ENCODE data around the gene RPE.

RPE gene

DNA sequence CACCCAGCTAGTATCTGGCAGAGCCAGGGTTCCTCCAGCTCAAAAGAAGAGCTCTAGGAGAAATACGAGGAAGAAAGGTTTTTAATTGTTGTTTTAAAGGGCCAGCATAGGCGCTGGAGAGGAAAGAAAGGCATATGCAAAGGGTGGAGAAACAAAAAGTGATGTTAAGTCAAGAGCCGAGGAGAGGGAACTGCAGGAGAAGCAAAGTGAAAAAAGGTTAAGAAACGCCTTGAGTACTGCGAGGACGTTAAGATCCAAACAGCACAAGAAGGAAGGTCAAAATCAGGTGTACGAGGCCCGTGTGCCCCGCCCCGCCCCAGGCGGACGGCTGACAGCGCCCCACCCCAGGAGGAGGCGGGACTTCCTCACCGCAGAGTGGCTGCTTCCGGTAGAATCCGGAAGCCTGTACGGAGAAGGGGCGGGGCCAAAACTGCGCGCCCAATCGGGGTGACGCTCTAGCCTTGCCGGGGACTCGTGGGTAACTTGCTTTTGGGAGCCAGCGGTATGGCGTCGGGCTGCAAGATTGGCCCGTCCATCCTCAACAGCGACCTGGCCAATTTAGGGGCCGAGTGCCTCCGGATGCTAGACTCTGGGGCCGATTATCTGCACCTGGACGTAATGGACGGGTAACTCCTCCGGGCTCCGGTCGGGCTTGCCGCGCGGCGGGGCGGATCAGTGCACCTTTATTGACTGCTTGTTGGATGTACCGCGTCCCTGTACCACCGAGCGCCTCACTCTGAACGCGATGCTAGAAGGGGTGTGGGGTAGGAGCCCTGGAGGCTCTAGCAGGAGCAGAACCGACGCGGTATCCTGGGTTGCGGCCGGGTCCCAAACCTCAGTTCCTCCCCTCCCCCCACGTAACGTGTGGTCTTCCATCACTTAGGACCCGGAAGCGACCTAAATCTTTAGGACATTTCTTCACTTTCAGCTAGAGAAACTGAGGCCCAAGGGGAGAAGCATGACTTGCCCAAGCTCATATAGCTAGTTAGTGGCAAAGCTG lies at the start of gene RPE:
RPE (plus strand) TSS at position 481 of the 1,000 bp plus-strand sequence; CDS start at position 505, 24 bp downstream.
- DNase-seq (ENCODE audit: low read depth) = peak; percentile 73
- TF ChIP-seq, protein P1, sequence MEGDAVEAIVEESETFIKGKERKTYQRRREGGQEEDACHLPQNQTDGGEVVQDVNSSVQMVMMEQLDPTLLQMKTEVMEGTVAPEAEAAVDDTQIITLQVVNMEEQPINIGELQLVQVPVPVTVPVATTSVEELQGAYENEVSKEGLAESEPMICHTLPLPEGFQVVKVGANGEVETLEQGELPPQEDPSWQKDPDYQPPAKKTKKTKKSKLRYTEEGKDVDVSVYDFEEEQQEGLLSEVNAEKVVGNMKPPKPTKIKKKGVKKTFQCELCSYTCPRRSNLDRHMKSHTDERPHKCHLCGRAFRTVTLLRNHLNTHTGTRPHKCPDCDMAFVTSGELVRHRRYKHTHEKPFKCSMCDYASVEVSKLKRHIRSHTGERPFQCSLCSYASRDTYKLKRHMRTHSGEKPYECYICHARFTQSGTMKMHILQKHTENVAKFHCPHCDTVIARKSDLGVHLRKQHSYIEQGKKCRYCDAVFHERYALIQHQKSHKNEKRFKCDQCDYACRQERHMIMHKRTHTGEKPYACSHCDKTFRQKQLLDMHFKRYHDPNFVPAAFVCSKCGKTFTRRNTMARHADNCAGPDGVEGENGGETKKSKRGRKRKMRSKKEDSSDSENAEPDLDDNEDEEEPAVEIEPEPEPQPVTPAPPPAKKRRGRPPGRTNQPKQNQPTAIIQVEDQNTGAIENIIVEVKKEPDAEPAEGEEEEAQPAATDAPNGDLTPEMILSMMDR (IDR thresholded peaks at IDR 0.05; ENCODE audit: control insufficient read depth, extremely low read depth, insufficient read depth) = no peak

DNA sequence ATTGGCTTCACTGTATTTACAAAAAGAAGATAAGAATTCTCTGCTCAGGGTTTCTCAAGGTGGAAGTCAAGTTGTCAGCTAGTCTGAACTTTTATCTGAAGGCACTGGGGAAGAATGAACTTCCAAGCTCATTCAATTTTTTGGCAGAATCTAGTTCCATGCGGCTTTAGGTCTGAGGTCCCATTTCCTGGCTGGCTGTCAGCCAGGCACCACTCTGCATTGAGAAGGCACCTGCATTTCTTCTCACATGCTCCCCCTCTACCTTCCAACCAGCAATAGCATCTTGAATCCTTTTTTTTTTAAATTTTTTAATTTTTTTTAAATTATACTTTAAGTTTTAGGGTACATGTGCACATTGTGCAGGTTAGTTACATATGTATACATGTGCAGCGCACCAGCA lies 46.2 kb upstream of the RPE start:
- TF ChIP-seq, protein P1 (IDR thresholded peaks at IDR 0.05; ENCODE audit: control insufficient read depth, extremely low read depth, insufficient read depth) = no peak
- no peak for DNase-seq (ENCODE audit: low read depth)

More for the DNA sequence above, at the start of gene RPE:
- H3K4me3 ChIP-seq (ENCODE audit: low read depth, low read length) = peak within 1 kb of the TSS; percentile 98

DNA sequence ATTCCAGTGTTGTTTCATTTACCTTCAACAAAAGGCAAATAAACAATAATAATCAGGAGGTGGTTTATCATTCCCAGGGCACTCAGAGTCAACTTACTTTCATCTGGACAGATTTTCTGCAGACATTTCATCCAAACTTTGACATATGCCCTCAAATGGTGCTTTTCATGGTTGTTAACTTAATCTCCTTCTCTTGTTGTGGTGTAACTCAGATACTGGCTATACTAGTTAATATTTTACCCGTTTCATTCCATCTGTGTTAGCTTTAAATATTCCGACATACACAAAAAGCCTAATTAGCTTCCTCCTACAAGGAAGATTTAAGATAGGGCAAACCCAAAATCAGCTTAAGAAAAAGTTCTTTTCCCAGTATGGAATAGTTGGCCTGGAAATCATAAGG lies 44.4 kb upstream of the RPE start:
- no peak overlapping the region for H3K4me3 ChIP-seq (ENCODE audit: low read depth, low read length)
- TF ChIP-seq, protein P1 (IDR thresholded peaks at IDR 0.05; ENCODE audit: control insufficient read depth, extremely low read depth, insufficient read depth) = no peak
- DNase-seq (ENCODE audit: low read depth) = no peak

More for the DNA sequence above, 46.2 kb upstream of the RPE start:
- no peak overlapping the region for H3K4me3 ChIP-seq (ENCODE audit: low read depth, low read length)

DNA sequence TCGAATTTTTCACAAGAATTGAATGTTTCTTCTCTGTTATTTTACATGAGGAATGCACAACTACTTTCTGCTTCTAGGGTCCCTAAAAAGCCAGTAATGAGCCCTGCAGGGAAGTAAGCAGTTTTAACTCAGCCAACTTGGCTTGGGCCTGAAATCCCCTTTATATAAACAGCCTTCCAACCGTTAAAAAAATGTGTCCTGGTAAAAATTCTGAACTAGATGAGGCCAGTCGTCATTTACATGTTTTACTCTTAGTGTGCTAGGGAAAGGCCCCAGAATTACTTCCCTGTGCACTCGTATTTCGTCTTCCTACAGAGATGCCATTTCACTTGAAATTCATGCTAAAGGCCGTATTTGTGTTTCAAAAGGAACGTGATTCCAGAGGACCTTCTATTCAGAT lies 42.4 kb upstream of the RPE start:
- no peak for DNase-seq (ENCODE audit: low read depth)
- TF ChIP-seq, protein P1 (IDR thresholded peaks at IDR 0.05; ENCODE audit: control insufficient read depth, extremely low read depth, insufficient read depth) = no peak
- no peak overlapping the region for H3K4me3 ChIP-seq (ENCODE audit: low read depth, low read length)

DNA sequence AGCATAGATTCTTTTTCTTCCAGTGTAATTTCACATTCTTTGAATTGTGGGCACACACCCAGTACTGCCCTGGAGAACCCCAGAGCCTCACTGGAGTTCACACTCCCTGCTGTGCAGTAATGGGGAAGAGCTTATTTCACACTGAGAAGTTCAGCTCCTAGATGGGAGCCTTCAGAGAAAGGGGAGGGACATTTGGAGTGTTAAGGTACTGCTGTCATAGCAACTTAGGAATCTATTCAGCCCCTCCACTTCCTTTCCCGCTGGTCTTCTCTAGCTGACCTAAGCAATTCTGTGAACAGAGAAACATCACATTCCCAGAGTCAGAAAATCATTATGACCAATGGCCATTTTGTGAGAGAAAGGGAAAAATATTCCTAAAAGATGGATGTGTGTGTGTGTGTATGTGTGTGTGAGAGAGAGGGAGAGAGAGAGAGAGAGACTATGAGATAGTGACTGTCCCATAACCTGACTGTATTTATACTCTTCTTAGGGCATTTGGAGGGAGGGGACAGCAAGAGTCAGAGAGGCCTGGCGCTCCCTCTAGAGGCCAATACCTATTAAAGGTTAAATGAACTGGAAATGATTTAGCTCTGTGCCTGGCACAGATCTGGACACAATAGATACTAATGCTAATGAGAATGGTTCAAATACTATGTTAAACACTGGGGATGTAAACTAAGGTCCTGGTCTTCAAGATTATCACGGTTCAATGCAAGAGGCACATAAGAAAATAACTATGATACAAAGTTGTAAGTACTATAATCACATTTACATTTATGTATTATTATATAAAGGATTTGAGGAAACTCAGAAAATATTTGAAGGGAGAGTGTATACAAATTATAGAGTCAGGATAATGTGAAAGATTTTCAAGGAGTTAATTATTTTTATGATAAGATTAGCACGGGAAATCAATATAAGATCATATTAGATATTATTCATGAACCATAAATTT lies 41.5 kb upstream of the RPE start:
- TF ChIP-seq, protein P1 (IDR thresholded peaks at IDR 0.05; ENCODE audit: control insufficient read depth, extremely low read depth, insufficient read depth) = peak; percentile 65
- no peak for DNase-seq (ENCODE audit: low read depth)
- no peak overlapping the region for H3K4me3 ChIP-seq (ENCODE audit: low read depth, low read length)

DNA sequence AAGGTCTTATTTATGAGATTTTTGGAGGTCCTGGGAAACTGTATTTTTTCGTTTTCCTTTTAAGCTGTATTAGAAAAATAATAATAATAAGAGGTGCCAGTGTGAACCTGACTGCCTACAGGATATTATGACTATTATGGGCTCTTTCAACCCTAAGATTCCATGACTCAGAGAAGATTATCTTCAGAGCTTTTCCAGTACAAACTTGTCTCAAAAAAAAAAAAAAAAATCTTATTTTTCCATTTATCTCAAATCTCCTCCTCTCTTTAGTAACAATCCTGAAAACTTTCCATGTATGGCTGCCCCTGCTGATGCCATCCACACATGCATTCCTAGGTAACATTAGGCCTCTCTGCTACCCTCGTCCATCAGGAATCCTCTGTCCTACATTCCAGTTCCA lies 36.7 kb upstream of the RPE start:
- no peak overlapping the region for H3K4me3 ChIP-seq (ENCODE audit: low read depth, low read length)
- no peak for DNase-seq (ENCODE audit: low read depth)
- TF ChIP-seq, protein P1 (IDR thresholded peaks at IDR 0.05; ENCODE audit: control insufficient read depth, extremely low read depth, insufficient read depth) = no peak

Data from LNCaP clone FGC (cell line).